ENCODE measurements around the gene GID8.

- TF ChIP-seq POLR2A (IDR thresholded peaks at IDR 0.05; ENCODE audit: low read length) = no peak
- no peak for TF ChIP-seq GATA1 (IDR thresholded peaks at IDR 0.05; ENCODE audit: low read depth, low read length)
Observed at GRCh38 chr20:62910777-62911497, 27.0 kb upstream of the GID8 start.
